Measurements from ENCODE around the gene CD9.
"Not testable (repeated sequence)": the region's sequence is repeated elsewhere in the genome, so short reads cannot be mapped to it uniquely, and the experiment has no call there.

CD9 gene

GRCh38 chr12:6180268-6181051 lies 19.7 kb upstream of the CD9 start:
- no peak for DNase-seq

GRCh38 chr12:6181166-6181565 lies 19.0 kb upstream of the CD9 start:
- no peak for DNase-seq

GRCh38 chr12:6181583-6182278 lies 18.5 kb upstream of the CD9 start:
- no peak for DNase-seq

- no peak for DNase-seq
Observed at GRCh38 chr12:6182279-6182898, 17.8 kb upstream of the CD9 start.

GRCh38 chr12:6183689-6184428 lies 16.3 kb upstream of the CD9 start:
- no peak for DNase-seq

GRCh38 chr12:6185961-6186827 lies 14.0 kb upstream of the CD9 start:
- no peak for DNase-seq

- no peak for DNase-seq
Observed at GRCh38 chr12:6187948-6188793, 12.0 kb upstream of the CD9 start.

GRCh38 chr12:6189028-6189427 lies 11.2 kb upstream of the CD9 start:
- no peak for DNase-seq

GRCh38 chr12:6189952-6190598 lies 10.1 kb upstream of the CD9 start:
- DNase-seq = not testable (repeated sequence)

- DNase-seq = not testable (repeated sequence)
Observed at GRCh38 chr12:6190767-6191530, 9.3 kb upstream of the CD9 start.

GRCh38 chr12:6192604-6193380 lies 7.4 kb upstream of the CD9 start:
- no peak for DNase-seq

GRCh38 chr12:6193853-6194815 lies 6.1 kb upstream of the CD9 start:
- DNase-seq = peak; percentile 72

GRCh38 chr12:6195665-6196535 lies 4.3 kb upstream of the CD9 start:
- peak; percentile 94 for DNase-seq

- DNase-seq = no peak
Observed at GRCh38 chr12:6198051-6198450, 2.1 kb upstream of the CD9 start.

GRCh38 chr12:6198556-6198955 lies 1.6 kb upstream of the CD9 start:
- DNase-seq = no peak

GRCh38 chr12:6198985-6199530 lies 1.1 kb upstream of the CD9 start:
- no peak for DNase-seq

All from DMS53 (cell line).